Measurements from ENCODE around the gene ABCB6.

Gene ABCB6

GRCh38 chr2:219245148-219245898 is 26.6 kb upstream of the ABCB6 start, which contains the start of the genes GLB1L and STK16:
TSS of gene GLB1L (minus strand) at chr2:219245444. CDS start at chr2:219243573, 1,871 bp downstream.
TSS of gene STK16 (plus strand) at chr2:219245479. CDS start at chr2:219246000, 521 bp downstream.
- DNase-seq (ENCODE audit: low spot score), result peak; percentile 94

DNA sequence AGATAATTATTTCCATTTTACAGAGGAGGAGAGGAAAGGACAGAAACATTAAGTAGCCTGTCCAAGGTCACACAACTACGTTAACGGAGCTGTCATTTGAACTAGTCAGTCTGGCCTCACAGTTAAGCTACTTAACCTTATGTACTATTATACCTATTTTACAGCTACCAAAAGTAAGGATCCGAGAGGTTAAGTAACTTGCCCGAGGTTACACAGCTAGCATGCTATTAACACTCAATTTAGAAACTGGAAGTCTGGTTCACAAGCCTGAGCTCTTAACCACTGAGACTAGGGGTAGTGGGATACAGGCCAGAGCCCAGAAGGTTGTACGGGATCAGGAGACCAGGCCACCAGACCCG is 26.0 kb upstream of the ABCB6 start:
- no peak for DNase-seq (ENCODE audit: low spot score)

GRCh38 chr2:219243291-219243761 is 24.6 kb upstream of the ABCB6 start:
- no peak for DNase-seq (ENCODE audit: low spot score)

GRCh38 chr2:219234331-219234730 is 15.6 kb upstream of the ABCB6 start:
- no peak for DNase-seq (ENCODE audit: low spot score)

DNA sequence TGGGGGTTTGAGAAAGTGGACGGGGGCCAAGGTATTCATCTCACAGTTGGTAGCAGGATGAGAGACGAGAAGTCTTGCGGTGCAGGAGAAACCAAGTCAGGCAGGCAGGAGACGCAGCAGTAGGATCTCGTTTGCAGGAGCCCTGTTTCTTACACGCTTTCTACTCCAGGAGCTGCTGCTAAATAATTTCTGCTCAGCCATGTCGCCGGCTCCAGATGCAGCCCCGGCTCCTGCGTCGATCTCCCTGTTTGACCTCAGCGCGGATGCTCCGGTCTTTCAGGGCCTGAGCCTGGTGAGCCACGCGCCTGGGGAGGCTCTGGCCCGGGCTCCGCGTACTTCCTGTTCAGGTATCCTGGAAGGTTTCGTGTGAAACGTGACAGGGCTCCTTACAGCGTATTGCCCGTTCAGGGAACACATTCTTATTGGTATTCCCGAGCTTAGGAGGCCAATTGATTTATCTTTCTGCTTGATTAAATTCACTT is 11.3 kb upstream of the ABCB6 start:
- DNase-seq (ENCODE audit: low spot score), result peak; percentile 33

- DNase-seq (ENCODE audit: low spot score), result peak; percentile 98
These were observed 10.7 kb upstream of the ABCB6 start, which contains the start of the genes ANKZF1 and ATG9A for GRCh38 chr2:219229305-219230058. TSS of gene ANKZF1 (plus strand) at chr2:219229806. CDS start at chr2:219230258, 452 bp downstream. TSS of gene ATG9A (minus strand) at chr2:219229636. CDS start at chr2:219228024, 1,612 bp downstream.

GRCh38 chr2:219228911-219229304 is 10.2 kb upstream of the ABCB6 start:
- DNase-seq (ENCODE audit: low spot score), result no peak

DNA sequence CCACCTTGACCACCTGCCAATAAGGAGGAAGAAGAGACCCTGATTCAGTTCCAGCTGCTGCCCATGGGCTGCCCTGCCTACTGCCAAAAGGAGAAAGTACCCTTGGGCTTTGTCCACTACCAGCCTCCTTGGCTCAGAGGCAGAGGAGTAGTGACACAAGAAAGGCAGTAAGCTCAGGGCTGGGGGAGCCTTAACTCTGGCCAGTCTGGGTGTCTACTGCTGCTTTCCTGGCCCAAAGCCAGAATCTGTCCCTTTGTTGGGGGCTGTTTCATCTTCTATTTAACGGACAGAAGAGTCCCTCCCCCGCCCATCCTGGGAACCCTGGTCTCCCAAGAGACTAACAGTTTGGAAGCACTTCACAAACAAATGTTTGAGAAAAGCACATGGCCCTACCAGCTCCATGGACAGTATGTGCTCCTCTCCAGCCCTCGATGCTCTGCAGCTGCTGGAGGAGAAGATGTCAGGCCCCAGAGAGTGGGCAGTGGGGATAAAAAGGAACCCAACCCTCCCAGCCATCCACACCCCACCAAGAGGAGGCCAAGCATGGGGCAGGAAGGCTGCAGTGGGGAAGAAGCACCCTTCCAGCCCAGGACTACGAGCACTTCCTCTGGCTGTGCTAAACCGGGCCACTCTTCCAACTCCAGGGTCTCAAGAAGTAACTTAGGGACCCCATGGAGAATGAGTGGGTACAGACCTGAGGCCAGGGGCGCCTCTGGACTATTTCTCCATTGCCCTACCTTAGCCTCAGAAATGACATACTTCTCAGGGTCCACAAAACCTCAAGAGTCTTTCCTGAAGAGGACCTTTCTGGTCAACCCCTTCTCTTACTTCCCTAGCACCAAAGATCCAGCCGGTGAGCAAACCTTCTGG is 9.5 kb upstream of the ABCB6 start:
- DNase-seq (ENCODE audit: low spot score), result no peak

DNA sequence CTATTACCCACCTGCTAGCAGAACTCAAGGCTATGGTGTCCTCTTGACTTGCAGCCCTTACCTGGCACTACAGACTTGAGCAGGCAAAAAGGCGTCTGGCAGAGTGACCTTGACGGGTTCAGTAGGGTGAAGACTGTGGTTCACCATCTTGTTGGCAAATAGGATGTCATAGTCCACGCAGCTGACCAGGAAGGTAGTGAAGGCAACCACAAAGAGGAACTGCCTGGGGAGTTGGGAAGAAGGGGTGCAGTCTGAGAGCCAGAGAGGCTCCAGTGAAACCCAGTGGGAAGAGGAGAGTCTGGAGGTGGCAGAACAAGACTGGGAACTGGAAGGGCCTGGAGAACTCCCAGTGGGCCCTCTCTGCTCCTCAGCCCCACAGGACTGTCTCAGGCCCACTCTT is 6.6 kb upstream of the ABCB6 start:
- no peak for DNase-seq (ENCODE audit: low spot score)

- DNase-seq (ENCODE audit: low spot score), result no peak
These were observed 5.3 kb upstream of the ABCB6 start for GRCh38 chr2:219223831-219224610.

DNA sequence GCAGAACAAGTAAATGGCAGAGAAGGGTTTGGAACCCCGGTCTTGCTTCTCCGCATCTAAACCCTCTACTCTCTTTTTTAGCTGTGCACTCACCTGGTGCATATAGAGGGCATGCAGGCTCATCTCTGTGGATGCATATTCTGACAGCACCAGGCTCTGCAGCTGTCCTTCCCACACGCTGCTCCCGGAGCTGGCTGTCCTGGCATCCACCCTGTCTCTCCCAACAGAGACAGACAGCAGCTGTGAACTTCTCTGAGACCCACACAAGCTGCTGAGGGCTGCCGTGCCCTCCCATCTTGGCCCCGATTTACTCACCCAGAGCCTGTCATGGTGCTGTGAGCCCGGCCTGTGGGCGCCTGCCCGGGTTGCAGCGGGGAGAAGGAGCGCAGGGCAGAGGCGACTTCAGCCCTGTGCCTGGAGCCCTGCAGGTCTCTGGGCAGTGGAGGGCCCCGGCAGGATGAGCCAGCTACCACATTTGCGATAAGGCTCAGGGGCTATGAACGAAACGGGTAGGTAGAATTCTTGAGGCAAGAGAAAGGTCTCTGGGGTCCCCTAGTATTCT is 3.3 kb upstream of the ABCB6 start:
- no peak for DNase-seq (ENCODE audit: low spot score)

- no peak for DNase-seq (ENCODE audit: low spot score)
These were observed 2.1 kb upstream of the ABCB6 start for GRCh38 chr2:219220652-219221402.

DNA sequence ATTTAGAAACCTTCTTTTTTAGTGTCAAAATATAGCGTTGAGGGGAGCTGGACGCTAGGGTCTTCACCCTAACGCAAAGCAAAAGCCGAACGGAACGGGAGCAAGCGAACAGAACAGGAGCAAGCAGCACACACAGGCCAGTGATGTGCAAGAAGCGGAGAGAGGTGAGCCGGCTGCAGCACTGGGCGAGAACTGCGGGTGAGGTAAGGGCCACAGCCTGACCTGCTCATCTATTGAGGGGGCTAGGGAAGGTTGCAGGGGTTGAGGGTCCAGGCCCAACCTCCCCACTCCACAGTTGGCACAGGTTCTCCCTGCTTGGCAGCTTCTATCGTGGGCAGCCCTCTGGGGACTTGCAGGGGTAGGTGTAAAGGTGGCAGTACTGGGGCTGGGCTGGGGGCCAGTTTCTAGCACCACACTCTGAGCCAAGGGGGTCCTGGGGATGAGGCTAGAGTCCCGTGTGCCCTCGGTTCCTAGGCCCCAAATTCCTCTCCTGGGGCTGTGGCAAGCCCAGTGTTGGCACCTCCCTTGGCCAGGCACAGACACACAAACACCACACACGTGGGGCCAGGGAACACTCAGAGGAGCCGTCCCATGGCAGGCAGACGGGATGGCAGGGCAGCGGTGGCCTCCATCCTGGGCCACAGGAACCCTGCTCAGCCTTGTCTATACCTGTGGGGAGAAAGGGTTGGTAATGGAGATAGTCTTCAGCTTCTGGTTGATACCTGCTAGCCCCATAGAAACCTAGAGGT is 1.2 kb upstream of the ABCB6 start:
- no peak for DNase-seq (ENCODE audit: low spot score)

- peak; percentile 55 for DNase-seq (ENCODE audit: low spot score)
These were observed 484 bp downstream of the ABCB6 start for GRCh38 chr2:219218217-219218731.

DNA sequence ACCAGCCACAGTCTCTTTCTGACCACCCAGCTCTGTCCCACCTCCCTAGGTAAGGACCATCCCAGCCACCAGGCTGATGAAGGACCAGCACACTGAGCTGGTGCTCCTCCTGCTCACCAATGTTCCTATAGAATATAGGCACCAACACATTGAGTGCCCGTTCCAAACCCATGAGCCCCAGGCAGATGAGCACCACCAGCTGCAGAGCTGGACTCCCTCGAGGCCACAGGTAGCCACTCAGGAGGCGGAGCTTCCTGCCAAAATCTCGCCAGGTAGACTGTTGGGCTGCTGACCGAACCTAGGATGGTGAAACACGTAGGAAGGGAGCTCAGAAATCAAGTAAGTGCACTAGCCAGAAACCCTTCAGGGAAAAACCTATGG is 2.2 kb downstream of the ABCB6 start:
- DNase-seq (ENCODE audit: low spot score), result no peak

GRCh38 chr2:219215871-219216534 is 2.8 kb downstream of the ABCB6 start:
- no peak for DNase-seq (ENCODE audit: low spot score)

DNA sequence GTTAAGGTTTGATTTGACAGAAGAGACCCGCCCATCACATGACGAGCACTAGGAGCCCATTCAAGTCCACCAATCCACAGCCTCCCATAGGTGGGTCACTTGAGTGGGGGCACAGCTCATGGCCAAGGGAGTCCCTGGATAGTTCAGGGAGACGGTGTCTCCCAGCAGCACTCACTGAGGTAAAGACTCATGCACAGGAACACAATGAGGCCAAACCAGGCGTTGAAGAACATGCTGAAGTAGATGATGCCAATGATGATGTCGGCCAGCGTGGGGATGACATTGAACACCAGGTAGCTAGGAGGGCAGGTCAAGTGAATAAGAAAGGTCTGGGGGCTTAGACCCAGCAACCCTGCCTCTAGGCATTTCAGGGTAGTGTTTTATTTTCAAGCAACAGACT is 4.0 kb downstream of the ABCB6 start:
- DNase-seq (ENCODE audit: low spot score), result no peak

DNA sequence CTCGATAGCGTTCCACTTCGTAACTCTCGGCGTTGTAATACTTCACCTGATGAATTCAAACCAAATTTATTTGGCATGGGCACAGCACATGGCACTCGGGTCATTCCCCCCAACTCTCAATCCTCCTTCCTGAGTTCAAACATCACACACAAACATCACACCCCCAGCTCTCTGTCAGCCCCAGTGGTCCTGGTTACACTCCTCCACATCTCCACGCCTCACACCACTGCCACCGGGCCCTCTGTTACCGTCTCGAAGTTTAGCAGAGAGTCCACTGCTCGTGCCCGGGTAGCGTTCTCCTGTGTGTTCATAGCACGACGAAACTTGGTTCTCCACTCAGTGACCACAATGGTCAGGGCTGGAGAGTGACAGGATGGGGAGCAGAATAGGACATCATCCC is 4.6 kb downstream of the ABCB6 start:
- no peak for DNase-seq (ENCODE audit: low spot score)
